ENCODE measurements around the gene PFKFB4. TPM values are rescaled to one million over a fixed set of nuclear protein-coding genes. Genes with fewer than 3 reads are reported as not detected.

PFKFB4 gene
- total RNA-seq, 1 donor from 2014 or later = 19.2 TPM

DNA sequence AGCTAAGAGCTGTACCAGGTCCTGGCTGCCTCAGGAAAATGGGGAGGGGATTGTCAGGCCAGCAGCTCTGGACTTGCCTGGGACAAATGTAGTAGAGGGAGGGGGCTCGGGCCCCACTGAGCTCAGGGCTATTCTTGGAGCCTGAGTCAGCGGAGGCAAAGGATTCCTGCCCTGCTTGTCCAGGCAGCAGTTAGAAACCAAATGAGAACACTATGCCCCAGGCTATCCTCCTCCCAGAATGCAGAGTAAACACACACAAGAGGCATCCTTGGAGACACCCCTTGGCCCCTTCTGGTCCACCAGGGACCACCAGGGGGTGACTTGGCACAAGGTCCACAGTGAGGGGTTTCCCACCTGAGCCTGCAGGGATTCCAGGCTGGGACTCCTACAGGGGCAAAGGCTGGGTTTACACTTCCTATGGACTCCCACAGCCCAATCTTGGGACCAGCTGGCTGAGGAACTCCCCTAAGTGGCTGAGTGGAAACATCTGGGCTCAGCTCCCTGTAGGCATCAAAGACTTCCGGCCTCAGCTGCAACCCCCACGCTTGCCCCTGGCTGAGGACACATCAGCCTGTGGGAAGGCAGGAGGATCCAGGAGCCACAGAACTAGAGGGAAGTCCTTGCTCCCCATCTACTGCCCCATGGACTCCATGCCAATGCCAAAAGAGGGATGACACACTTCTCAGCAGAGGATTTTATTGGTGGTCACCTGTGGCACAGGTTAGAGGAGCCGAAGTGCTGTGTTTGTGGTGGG is 41.9 kb upstream of the PFKFB4 start:
- Mint-ChIP-seq H3K36me3 (ENCODE audit: low read depth) (peaks cover 14% of the 10 kb centered on the region), H3K27ac (ENCODE audit: unreplicated experiment) (no peak overlapping the region), H3K4me1 (peaks cover 17% of the 10 kb centered on the region), H3K9me3 (no peaks in the 10 kb centered on the region), H3K27me3 (ENCODE audit: low read depth) (no peaks in the 10 kb centered on the region), H3K4me3 (peak overlapping the region; percentile 23)
- TF ChIP-seq, protein P1, sequence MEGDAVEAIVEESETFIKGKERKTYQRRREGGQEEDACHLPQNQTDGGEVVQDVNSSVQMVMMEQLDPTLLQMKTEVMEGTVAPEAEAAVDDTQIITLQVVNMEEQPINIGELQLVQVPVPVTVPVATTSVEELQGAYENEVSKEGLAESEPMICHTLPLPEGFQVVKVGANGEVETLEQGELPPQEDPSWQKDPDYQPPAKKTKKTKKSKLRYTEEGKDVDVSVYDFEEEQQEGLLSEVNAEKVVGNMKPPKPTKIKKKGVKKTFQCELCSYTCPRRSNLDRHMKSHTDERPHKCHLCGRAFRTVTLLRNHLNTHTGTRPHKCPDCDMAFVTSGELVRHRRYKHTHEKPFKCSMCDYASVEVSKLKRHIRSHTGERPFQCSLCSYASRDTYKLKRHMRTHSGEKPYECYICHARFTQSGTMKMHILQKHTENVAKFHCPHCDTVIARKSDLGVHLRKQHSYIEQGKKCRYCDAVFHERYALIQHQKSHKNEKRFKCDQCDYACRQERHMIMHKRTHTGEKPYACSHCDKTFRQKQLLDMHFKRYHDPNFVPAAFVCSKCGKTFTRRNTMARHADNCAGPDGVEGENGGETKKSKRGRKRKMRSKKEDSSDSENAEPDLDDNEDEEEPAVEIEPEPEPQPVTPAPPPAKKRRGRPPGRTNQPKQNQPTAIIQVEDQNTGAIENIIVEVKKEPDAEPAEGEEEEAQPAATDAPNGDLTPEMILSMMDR (conservative IDR thresholded peaks at IDR 0.05) = no peak
- no peak for DNase-seq (ENCODE audit: low read depth, low spot score)

DNA sequence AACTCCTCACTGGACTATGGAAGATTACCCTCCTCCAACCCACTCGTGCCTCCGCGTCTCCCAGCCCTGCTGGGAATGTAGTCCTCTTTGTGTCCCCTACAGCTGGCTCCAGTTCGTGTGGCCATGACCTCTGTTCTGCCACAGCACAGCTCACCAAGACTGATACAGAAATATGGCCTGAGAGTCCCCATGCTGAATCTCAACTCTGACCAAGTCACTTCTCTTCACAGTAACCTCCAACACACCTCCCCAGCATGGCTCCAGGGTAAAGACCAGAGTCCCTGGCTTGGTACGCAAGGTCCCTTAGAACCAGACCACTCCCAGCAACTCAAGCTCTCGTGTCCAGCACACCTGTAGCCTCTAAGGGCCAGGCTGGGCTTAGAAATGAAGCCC is 40.8 kb upstream of the PFKFB4 start:
- peak overlapping the region; percentile 58 for H3K4me3 Mint-ChIP-seq
- H3K27ac Mint-ChIP-seq (ENCODE audit: unreplicated experiment) = no peak overlapping the region
- peaks cover 9% of the 10 kb centered on the region for H3K36me3 Mint-ChIP-seq (ENCODE audit: low read depth)
- no peaks in the 10 kb centered on the region for H3K9me3 Mint-ChIP-seq
- H3K4me1 Mint-ChIP-seq = peaks cover 17% of the 10 kb centered on the region
- TF ChIP-seq, protein P1 (conservative IDR thresholded peaks at IDR 0.05) = no peak
- no peak for DNase-seq (ENCODE audit: low read depth, low spot score)
- H3K27me3 Mint-ChIP-seq (ENCODE audit: low read depth) = peaks cover 2% of the 10 kb centered on the region

DNA sequence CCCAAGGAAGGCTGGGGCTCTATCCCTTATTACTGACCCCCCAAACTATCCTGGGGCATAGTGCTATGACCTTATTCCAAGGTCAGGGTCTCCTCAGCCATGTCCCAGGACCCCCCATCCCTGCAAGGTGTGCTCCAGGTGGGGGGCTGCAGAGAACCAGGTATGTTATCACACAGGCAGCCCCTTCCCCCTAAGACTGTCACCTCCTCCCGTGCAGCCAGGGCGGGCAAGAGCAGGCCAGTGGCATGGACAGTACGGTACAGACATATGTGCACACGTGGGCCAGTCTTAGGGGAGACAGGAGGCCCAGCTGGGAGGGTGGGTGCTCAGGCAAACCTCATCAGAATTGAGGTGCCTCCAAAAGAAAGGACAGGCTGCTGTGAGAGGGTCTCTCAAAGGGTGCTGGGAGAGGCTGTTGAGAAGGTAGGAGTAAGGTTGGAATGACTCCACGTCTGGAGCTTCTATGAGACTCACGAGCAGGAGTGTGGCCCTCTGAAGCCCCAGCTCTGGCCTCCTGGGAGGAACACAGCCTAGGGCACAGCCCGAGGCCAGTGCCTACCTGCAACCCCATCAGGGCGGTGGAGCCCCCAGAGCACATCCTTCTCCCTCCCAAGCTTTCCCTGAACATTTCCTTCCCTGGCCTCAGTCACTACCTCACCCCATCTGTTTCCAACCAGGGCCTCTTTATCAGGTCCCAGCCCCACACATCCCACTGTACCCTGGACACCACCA is 40.2 kb upstream of the PFKFB4 start:
- Mint-ChIP-seq H3K4me1 (peaks cover 17% of the 10 kb centered on the region), H3K4me3 (peak overlapping the region; percentile 58), H3K36me3 (ENCODE audit: low read depth) (peaks cover 7% of the 10 kb centered on the region), H3K27ac (ENCODE audit: unreplicated experiment) (no peak overlapping the region), H3K9me3 (no peaks in the 10 kb centered on the region), H3K27me3 (ENCODE audit: low read depth) (peaks cover 2% of the 10 kb centered on the region)
- TF ChIP-seq, protein P1 (conservative IDR thresholded peaks at IDR 0.05) = no peak
- no peak for DNase-seq (ENCODE audit: low read depth, low spot score)

DNA sequence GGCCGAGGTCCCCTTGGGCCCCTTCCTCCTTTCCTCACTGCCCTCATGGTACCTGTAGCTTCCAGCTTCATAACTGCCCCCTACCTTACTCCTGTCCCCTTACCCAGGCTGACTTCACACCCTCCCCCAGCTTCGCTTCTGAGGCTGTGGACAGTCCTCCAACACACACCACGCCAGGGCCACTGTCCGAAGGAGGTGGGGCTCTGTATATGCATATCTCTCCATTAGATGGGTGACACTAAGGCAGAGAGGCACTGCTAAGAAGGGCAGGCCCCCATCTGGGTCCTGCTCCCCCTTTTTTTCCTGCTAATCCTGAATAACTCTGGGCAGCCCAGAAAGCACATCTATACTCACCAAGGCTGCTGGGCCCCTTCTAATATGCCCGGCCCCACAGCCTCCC is 39.6 kb upstream of the PFKFB4 start:
- Mint-ChIP-seq H3K36me3 (ENCODE audit: low read depth) (peaks cover 7% of the 10 kb centered on the region), H3K4me3 (peak overlapping the region; percentile 57), H3K27ac (ENCODE audit: unreplicated experiment) (peak overlapping the region; percentile 8), H3K27me3 (ENCODE audit: low read depth) (peaks cover 2% of the 10 kb centered on the region), H3K4me1 (peaks cover 17% of the 10 kb centered on the region), H3K9me3 (no peaks in the 10 kb centered on the region)
- TF ChIP-seq, protein P1 (conservative IDR thresholded peaks at IDR 0.05) = no peak
- no peak for DNase-seq (ENCODE audit: low read depth, low spot score)

DNA sequence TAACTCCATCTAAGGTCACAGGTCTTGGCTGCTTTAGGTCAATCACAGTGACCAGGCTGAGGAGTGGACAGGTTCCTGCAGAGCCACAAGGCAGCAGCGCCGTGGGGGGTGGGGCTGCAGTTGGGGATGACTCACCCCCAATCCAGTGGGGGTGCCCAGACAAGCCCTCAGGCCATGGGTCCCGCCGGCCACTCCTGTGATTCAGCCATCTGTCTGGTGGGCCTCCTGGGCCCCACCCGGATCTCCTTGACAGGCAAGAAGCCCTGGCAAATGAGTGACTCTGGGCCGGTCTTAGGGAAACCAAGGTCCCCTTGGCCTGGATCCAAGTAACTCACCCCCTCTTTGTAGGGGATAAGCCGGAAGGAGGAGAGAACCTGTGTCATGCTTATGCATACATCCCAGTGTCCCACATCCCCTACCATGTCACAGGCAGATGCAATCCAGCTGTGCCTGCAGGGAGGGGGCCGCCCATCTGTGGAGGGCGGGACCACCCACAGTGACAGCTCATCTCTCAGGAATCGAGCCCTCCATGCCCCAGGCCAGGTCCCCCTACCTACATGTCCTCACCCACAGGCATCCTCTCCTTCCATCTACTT is 39.0 kb upstream of the PFKFB4 start:
- no peak for DNase-seq (ENCODE audit: low read depth, low spot score)
- Mint-ChIP-seq H3K4me3 (peak overlapping the region; percentile 57), H3K4me1 (peaks cover 17% of the 10 kb centered on the region), H3K27ac (ENCODE audit: unreplicated experiment) (peak overlapping the region; percentile 8), H3K36me3 (ENCODE audit: low read depth) (peaks cover 7% of the 10 kb centered on the region), H3K9me3 (no peaks in the 10 kb centered on the region), H3K27me3 (ENCODE audit: low read depth) (peaks cover 2% of the 10 kb centered on the region)
- TF ChIP-seq, protein P1 (conservative IDR thresholded peaks at IDR 0.05) = no peak

Measured in neural crest cell (in vitro differentiated cells).